A549 (cell line): ENCODE results near the gene CIBAR2.

Source experiments
- CEBPB ChIP-seq, 2 experiments: fragments of >200 bp in 1 of 2; sonication (Bioruptor Twin) in 1 of 2; formaldehyde crosslinking in 1 of 2; IDR thresholded peaks; 2 replicates each; pipeline ENCODE4 v1.6.1; 2012 to 2016
- CTCF ChIP-seq: fragments of >200 bp; sonication (Bioruptor Twin); formaldehyde crosslinking; IDR thresholded peaks from 3 replicates; pipeline ENCODE4 v1.5.1; 2016
- EP300 ChIP-seq, 2 experiments: fragments of >200 bp; sonication (Bioruptor Twin); formaldehyde crosslinking; IDR thresholded peaks; 2 replicates in 1 of 2; 3 replicates in 1 of 2; pipeline ENCODE4 v1.6.1; 2016 to 2017
- HDAC2 ChIP-seq: fragments of 200-600 bp; sonication (generic); IDR thresholded peaks from 2 replicates; pipeline ENCODE4 v1.6.1; 2016
- JUN ChIP-seq, 2 experiments: fragments of >200 bp; sonication (Bioruptor Twin); formaldehyde crosslinking; IDR thresholded peaks; 2 replicates in 1 of 2; 3 replicates in 1 of 2; pipeline ENCODE4 v1.6.1; 2016 to 2017
- POLR2A ChIP-seq: IDR thresholded peaks from 2 replicates; pipeline ENCODE4 v1.6.1; 2012; ENCODE audit warnings: mild to moderate bottlenecking, low read length
- RAD21 ChIP-seq, 2 experiments: fragments of >200 bp in 1 of 2; sonication (Bioruptor Twin) in 1 of 2; formaldehyde crosslinking in 1 of 2; IDR thresholded peaks in 1 of 2; conservative IDR thresholded peaks in 1 of 2; 2 replicates in 1 of 2; 3 replicates in 1 of 2; pipeline ENCODE4 v1.6.1; 2012 to 2018; ENCODE audit warnings: inconsistent platforms in 1 of 2
- RFX5 ChIP-seq: fragments of 450-650 bp; IDR thresholded peaks from 2 replicates; pipeline ENCODE4 v1.7.1; 2014; ENCODE audit warnings: antibody characterized with exemption, mild to moderate bottlenecking, moderate library complexity
- TF ChIP-seq, protein P1 (sequence below): fragments of 200-600 bp; sonication (generic); IDR thresholded peaks from 2 replicates; pipeline ENCODE4 v1.6.1; 2016; ENCODE audit warnings: antibody characterized with exemption, mild to moderate bottlenecking, moderate library complexity
- TF ChIP-seq, protein P2 (sequence below): fragments of >200 bp; sonication (Bioruptor Twin); formaldehyde crosslinking; IDR thresholded peaks from 2 replicates; pipeline ENCODE4 v1.6.1; 2016
- TF ChIP-seq, protein P3 (sequence below): IDR thresholded peaks from 2 replicates; pipeline ENCODE4 v1.6.1; 2012

DNA sequence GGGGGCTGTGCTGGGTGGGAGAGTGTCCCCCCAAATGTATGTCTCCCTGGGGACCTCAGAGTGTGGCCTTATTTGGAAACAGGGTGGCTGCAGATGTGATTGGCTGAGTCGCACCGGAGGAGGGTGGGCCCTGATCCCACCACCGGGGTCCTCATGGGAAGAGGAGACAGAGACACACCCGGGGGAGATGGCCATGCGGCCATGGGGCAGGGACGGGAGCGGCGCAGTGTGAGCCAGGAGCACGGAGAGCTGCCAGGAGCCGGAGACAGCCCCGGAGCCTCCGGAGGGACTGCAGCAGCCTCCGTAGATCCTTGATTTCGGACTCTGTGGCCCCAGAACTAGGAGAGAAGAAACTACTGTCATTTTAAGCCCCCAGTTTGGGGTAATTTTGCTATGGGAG, 1.6 kb upstream of the CIBAR2 start:
- TF ChIP-seq CTCF (no peak), POLR2A (no peak), CEBPB (IDR thresholded peaks at IDR 0.05) (no peak), RAD21 (conservative IDR thresholded peaks at IDR 0.05 in 1 of 2, IDR thresholded peaks at IDR 0.05 in 1 of 2) (no peak), RFX5 (no peak), HDAC2 (no peak), EP300 (IDR thresholded peaks at IDR 0.05) (no peak), JUN (IDR thresholded peaks at IDR 0.05) (no peak)
- TF ChIP-seq, protein P1, sequence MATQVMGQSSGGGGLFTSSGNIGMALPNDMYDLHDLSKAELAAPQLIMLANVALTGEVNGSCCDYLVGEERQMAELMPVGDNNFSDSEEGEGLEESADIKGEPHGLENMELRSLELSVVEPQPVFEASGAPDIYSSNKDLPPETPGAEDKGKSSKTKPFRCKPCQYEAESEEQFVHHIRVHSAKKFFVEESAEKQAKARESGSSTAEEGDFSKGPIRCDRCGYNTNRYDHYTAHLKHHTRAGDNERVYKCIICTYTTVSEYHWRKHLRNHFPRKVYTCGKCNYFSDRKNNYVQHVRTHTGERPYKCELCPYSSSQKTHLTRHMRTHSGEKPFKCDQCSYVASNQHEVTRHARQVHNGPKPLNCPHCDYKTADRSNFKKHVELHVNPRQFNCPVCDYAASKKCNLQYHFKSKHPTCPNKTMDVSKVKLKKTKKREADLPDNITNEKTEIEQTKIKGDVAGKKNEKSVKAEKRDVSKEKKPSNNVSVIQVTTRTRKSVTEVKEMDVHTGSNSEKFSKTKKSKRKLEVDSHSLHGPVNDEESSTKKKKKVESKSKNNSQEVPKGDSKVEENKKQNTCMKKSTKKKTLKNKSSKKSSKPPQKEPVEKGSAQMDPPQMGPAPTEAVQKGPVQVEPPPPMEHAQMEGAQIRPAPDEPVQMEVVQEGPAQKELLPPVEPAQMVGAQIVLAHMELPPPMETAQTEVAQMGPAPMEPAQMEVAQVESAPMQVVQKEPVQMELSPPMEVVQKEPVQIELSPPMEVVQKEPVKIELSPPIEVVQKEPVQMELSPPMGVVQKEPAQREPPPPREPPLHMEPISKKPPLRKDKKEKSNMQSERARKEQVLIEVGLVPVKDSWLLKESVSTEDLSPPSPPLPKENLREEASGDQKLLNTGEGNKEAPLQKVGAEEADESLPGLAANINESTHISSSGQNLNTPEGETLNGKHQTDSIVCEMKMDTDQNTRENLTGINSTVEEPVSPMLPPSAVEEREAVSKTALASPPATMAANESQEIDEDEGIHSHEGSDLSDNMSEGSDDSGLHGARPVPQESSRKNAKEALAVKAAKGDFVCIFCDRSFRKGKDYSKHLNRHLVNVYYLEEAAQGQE, result no peak
- TF ChIP-seq, protein P2, sequence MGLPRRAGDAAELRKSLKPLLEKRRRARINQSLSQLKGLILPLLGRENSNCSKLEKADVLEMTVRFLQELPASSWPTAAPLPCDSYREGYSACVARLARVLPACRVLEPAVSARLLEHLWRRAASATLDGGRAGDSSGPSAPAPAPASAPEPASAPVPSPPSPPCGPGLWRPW, result no peak
- TF ChIP-seq, protein P3, sequence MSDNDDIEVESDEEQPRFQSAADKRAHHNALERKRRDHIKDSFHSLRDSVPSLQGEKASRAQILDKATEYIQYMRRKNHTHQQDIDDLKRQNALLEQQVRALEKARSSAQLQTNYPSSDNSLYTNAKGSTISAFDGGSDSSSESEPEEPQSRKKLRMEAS, result no peak
